K562 (cell line): ENCODE results near the gene DNAJB13. TPM values are rescaled to one million over a fixed set of nuclear protein-coding genes. Genes with fewer than 3 reads are reported as not detected.

Experiments used
- ARID2 ChIP-seq: fragments of 450-650 bp; IDR thresholded peaks from 2 replicates; pipeline ENCODE4 v1.6.1; 2017; ENCODE audit warnings: antibody characterized with exemption, mild to moderate bottlenecking
- CREB5 ChIP-seq: fragments of 250-450 bp; sonication (Bioruptor Pico); IDR thresholded peaks from 2 replicates; pipeline ENCODE4 v1.5.0; 2020; ENCODE audit warnings: mild to moderate bottlenecking
- CREM ChIP-seq: IDR thresholded peaks from 2 replicates; pipeline ENCODE4 v1.6.1; 2014; ENCODE audit warnings: antibody characterized with exemption, low read depth
- HDAC3 ChIP-seq: fragments of 450-650 bp; IDR thresholded peaks from 2 replicates; pipeline ENCODE4 v1.6.1; 2018; ENCODE audit warnings: borderline replicate concordance, mild to moderate bottlenecking, moderate library complexity; ENCODE audit not compliant: partially characterized antibody
- HMG20B ChIP-seq: fragments of 250-450 bp; sonication (Bioruptor Pico); IDR thresholded peaks from 2 replicates; pipeline ENCODE4 v1.5.0; 2021; ENCODE audit warnings: mild to moderate bottlenecking
- HMGN3 ChIP-seq: IDR thresholded peaks from 2 replicates; pipeline ENCODE4 v1.6.1; 2011; ENCODE audit warnings: borderline replicate concordance, low read depth, mild to moderate bottlenecking, mixed read lengths, low read length; ENCODE audit not compliant: insufficient read length; ENCODE audit errors: extremely low read depth
- HSF4 ChIP-seq: fragments of 250-450 bp; sonication (Bioruptor Pico); IDR thresholded peaks from 2 replicates; pipeline ENCODE4 v2.1.2; 2022; ENCODE audit warnings: mild to moderate bottlenecking, moderate library complexity, borderline replicate concordance
- MECOM ChIP-seq: fragments of 250-450 bp; sonication (Bioruptor Pico); IDR thresholded peaks from 2 replicates; pipeline ENCODE4 v1.8.0; 2022; ENCODE audit warnings: inconsistent platforms
- NONO ChIP-seq, 2 experiments: fragments of 200-400 bp in 1 of 2; fragments of 450-650 bp in 1 of 2; formaldehyde crosslinking in 1 of 2; IDR thresholded peaks; 2 replicates each; pipeline ENCODE4 v1.6.1; 2017; ENCODE audit warnings: low read depth in 2 of 2, mild to moderate bottlenecking in 2 of 2, moderate library complexity in 2 of 2, low read length in 1 of 2
- PHTF2 ChIP-seq: fragments of 250-450 bp; sonication (Bioruptor Pico); IDR thresholded peaks from 2 replicates; pipeline ENCODE4 v1.5.0; 2021; ENCODE audit warnings: mild to moderate bottlenecking
- ZNF253 ChIP-seq: fragments of 250-450 bp; sonication (Bioruptor Pico); conservative IDR thresholded peaks from 2 replicates; pipeline ENCODE4 v1.6.1; 2021; ENCODE audit warnings: mild to moderate bottlenecking
- ZNF263 ChIP-seq: sonication (generic); formaldehyde crosslinking; IDR thresholded peaks from 2 replicates; pipeline ENCODE4 v1.8.0; 2022; ENCODE audit warnings: mild to moderate bottlenecking, missing genetic modification reagents, borderline replicate concordance
- ZNF76 ChIP-seq: fragments of 250-450 bp; sonication (Bioruptor Pico); IDR thresholded peaks from 2 replicates; pipeline ENCODE4 v1.4.0; 2020; ENCODE audit warnings: mild to moderate bottlenecking, moderate library complexity, borderline replicate concordance
- polyA plus RNA-seq, 8 experiments: library from polyadenylated mRNA; depleted of rRNA in 4 of 8; stranded (reverse) in 5 of 8; unstranded in 3 of 8; fragments of >200 nt; fragmentation: Nextera tagmentation in 2 of 8; fragmentation: Illumina TruSeq in 1 of 8; extraction: Ambion mirVana in 2 of 8; extraction: Trizol in 1 of 8; gene quantifications; 2 replicates each; pipeline versions ENCODE4 v1.2.1 to v1.2.3, GENCODE V29; 2011 to 2014; ENCODE audit warnings: inconsistent platforms in 1 of 8, missing spikeins in 1 of 8
- total RNA-seq, 7 experiments: library from RNA; depleted of rRNA in 6 of 7; stranded (reverse); fragments of >200 nt in 6 of 7; fragmentation: Illumina TruSeq in 2 of 7; extraction: Trizol in 2 of 7; gene quantifications; 2 replicates each; pipeline versions ENCODE4 v1.2.1 to v1.2.3, GENCODE V29; 2011 to 2021; ENCODE audit warnings: low replicate concordance in 1 of 7
- TF ChIP-seq, protein P1 (sequence below): sonication (generic); formaldehyde crosslinking; IDR thresholded peaks from 2 replicates; pipeline ENCODE4 v1.8.0; 2023; ENCODE audit warnings: missing genetic modification reagents, mild to moderate bottlenecking, borderline replicate concordance
- TF ChIP-seq, protein P2 (sequence below): sonication (generic); formaldehyde crosslinking; IDR thresholded peaks from 2 replicates; pipeline ENCODE4 v1.9.0; 2022; ENCODE audit warnings: mild to moderate bottlenecking, missing genetic modification reagents
- TF ChIP-seq, protein P3 (sequence below): IDR thresholded peaks from 2 replicates; pipeline ENCODE4 v1.6.1; 2011; ENCODE audit warnings: borderline replicate concordance, low read depth, mild to moderate bottlenecking, moderate library complexity, low read length; ENCODE audit not compliant: insufficient read depth, poor library complexity, severe bottlenecking
- TF ChIP-seq, protein P4 (sequence below): fragments of 250-450 bp; sonication (Bioruptor Pico); IDR thresholded peaks from 2 replicates; pipeline ENCODE4 v1.5.0; 2021

The DNAJB13 gene
- total and polyA plus RNA-seq, 9 of the 15 experiments (the other 6 are each of a cell fraction or from before 2014, with no cell fraction given) = 0.14 TPM; not detected in 8

- TF ChIP-seq, protein P1, sequence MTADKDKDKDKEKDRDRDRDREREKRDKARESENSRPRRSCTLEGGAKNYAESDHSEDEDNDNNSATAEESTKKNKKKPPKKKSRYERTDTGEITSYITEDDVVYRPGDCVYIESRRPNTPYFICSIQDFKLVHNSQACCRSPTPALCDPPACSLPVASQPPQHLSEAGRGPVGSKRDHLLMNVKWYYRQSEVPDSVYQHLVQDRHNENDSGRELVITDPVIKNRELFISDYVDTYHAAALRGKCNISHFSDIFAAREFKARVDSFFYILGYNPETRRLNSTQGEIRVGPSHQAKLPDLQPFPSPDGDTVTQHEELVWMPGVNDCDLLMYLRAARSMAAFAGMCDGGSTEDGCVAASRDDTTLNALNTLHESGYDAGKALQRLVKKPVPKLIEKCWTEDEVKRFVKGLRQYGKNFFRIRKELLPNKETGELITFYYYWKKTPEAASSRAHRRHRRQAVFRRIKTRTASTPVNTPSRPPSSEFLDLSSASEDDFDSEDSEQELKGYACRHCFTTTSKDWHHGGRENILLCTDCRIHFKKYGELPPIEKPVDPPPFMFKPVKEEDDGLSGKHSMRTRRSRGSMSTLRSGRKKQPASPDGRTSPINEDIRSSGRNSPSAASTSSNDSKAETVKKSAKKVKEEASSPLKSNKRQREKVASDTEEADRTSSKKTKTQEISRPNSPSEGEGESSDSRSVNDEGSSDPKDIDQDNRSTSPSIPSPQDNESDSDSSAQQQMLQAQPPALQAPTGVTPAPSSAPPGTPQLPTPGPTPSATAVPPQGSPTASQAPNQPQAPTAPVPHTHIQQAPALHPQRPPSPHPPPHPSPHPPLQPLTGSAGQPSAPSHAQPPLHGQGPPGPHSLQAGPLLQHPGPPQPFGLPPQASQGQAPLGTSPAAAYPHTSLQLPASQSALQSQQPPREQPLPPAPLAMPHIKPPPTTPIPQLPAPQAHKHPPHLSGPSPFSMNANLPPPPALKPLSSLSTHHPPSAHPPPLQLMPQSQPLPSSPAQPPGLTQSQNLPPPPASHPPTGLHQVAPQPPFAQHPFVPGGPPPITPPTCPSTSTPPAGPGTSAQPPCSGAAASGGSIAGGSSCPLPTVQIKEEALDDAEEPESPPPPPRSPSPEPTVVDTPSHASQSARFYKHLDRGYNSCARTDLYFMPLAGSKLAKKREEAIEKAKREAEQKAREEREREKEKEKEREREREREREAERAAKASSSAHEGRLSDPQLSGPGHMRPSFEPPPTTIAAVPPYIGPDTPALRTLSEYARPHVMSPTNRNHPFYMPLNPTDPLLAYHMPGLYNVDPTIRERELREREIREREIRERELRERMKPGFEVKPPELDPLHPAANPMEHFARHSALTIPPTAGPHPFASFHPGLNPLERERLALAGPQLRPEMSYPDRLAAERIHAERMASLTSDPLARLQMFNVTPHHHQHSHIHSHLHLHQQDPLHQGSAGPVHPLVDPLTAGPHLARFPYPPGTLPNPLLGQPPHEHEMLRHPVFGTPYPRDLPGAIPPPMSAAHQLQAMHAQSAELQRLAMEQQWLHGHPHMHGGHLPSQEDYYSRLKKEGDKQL (CRISPR knock-in tag) = no peak
- TF ChIP-seq MECOM (CRISPR knock-in tag) (no peak), HSF4 (CRISPR knock-in tag) (no peak), HDAC3 (no peak), HMG20B (CRISPR knock-in tag) (no peak), PHTF2 (CRISPR knock-in tag) (no peak), HMGN3 (no peak), ZNF76 (CRISPR knock-in tag) (no peak), NONO (IDR thresholded peaks at IDR 0.05; ENCODE audit: low read depth in 2 of 2, low read length in 1 of 2) (no peak), CREM (no peak), ARID2 (no peak), CREB5 (CRISPR knock-in tag) (no peak), ZNF263 (CRISPR knock-in tag) (no peak), ZNF253 (no peak)
- TF ChIP-seq, protein P2, sequence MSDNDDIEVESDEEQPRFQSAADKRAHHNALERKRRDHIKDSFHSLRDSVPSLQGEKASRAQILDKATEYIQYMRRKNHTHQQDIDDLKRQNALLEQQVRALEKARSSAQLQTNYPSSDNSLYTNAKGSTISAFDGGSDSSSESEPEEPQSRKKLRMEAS (CRISPR knock-in tag) = no peak
- TF ChIP-seq, protein P3, sequence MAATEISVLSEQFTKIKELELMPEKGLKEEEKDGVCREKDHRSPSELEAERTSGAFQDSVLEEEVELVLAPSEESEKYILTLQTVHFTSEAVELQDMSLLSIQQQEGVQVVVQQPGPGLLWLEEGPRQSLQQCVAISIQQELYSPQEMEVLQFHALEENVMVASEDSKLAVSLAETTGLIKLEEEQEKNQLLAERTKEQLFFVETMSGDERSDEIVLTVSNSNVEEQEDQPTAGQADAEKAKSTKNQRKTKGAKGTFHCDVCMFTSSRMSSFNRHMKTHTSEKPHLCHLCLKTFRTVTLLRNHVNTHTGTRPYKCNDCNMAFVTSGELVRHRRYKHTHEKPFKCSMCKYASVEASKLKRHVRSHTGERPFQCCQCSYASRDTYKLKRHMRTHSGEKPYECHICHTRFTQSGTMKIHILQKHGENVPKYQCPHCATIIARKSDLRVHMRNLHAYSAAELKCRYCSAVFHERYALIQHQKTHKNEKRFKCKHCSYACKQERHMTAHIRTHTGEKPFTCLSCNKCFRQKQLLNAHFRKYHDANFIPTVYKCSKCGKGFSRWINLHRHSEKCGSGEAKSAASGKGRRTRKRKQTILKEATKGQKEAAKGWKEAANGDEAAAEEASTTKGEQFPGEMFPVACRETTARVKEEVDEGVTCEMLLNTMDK = no peak
- TF ChIP-seq, protein P4, sequence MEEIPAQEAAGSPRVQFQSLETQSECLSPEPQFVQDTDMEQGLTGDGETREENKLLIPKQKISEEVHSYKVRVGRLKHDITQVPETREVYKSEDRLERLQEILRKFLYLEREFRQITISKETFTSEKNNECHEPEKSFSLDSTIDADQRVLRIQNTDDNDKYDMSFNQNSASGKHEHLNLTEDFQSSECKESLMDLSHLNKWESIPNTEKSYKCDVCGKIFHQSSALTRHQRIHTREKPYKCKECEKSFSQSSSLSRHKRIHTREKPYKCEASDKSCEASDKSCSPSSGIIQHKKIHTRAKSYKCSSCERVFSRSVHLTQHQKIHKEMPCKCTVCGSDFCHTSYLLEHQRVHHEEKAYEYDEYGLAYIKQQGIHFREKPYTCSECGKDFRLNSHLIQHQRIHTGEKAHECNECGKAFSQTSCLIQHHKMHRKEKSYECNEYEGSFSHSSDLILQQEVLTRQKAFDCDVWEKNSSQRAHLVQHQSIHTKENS (CRISPR knock-in tag) = no peak
Observed at GRCh38 chr11:73942010-73942409, 8.8 kb upstream of the DNAJB13 start (continued).
